ENCODE results near the gene COX5A. TPM values are rescaled to one million over a fixed set of nuclear protein-coding genes. Genes with fewer than 3 reads are reported as not detected.

Gene COX5A
- total and polyA plus RNA-seq, 2 of the 13 experiments (the other 11 are each of a cell fraction or from before 2014, with no cell fraction given): 158 to 218 TPM

DNA sequence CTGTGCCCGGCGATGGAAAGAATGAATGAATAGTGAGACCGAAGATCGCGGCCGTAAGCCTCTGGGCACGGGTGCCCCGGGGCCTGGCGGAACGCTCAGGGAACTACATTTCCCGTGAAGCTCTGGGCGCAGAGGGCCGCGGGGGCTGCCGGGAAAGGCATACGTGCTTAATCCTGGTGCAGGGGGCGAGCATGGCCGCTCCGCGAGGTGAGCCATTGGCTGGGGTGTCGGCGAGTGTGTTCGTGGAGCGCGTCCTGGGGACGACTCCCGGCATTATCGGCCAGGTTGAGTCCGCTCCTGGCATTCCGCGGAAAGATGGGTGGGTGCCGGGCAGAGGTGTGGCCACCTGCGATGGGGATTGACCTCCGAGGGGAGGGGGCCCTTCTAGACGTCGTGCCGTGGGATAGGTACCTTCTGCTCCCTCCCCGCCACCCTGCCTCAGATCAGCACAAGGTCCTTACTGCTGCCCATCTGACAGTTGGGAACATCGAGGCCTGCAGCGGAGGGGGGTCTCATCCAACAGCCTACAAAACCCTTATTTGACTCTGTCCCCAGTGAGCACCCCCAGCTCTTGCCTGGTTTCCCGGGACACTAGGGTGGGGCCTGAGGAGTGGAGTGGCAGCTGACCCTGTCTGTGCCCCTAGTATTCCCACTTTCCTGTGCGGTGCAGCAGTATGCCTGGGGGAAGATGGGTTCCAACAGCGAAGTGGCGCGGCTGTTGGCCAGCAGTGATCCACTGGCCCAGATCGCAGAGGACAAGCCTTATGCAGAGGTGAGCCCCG lies 47.8 kb downstream of the COX5A start, which contains the start of gene MPI (continued):
- no peak for TF ChIP-seq ZNF280D (CRISPR knock-in tag; IDR thresholded peaks at IDR 0.05)
- TF ChIP-seq FOXP4 (CRISPR knock-in tag; IDR thresholded peaks at IDR 0.05): 0 out of 2 replicates have a peak, but pooled peaks have one; percentile 12
- TF ChIP-seq ZNF326 (CRISPR knock-in tag; IDR thresholded peaks at IDR 0.05; ENCODE audit: borderline replicate concordance): no peak

GRCh38 chr15:74889390-74889882 lies 48.4 kb downstream of the COX5A start:
- Histone ChIP-seq H3K27ac (ENCODE audit: extremely low read length, insufficient read depth, low read length) (peak overlapping the region; percentile 70), H2AFZ (ENCODE audit: low read length) (peak overlapping the region; percentile 78), H3K79me2 (ENCODE audit: insufficient read depth, low read length) (peaks cover 11% of the 10 kb centered on the region), H3K36me3 (replicated peaks in 1 of 2; ENCODE audit: control insufficient read depth in 1 of 2, insufficient read depth in 2 of 2, low read length in 2 of 2) (peaks cover 11 to 15% of the 10 kb centered on the region in 2 experiments; a peak in 4 of 5 replicates), H4K20me1 (ENCODE audit: insufficient read depth, low read length) (no peaks in the 10 kb centered on the region; the same call in 1 of the 2 replicates), H3K27me3 (ENCODE audit: control insufficient read depth in 1 of 2, insufficient read depth in 2 of 2, low read length in 2 of 2) (no peaks in the 10 kb centered on the region; a peak in 1 of 5 replicates), H3K4me2 (ENCODE audit: low read depth, low read length) (peak overlapping the region; percentile 84), H3K9ac (ENCODE audit: insufficient read depth, low read depth, low read length) (peak overlapping the region; percentile 95), H3K9me3 (ENCODE audit: low read length) (no peaks in the 10 kb centered on the region), H3K4me1 (ENCODE audit: insufficient read depth, low read length) (peaks cover 37% of the 10 kb centered on the region), H3K4me3 (replicated peaks in 1 of 3; ENCODE audit: insufficient read depth in 1 of 3, low read depth in 2 of 3, low read length in 3 of 3) (peak overlapping the region; percentile 73 to 99 (median 94))
- FAIRE-seq (peak; percentile 26), ATAC-seq (peak; percentile 82), DNase-seq (ENCODE audit: low spot score) (no peak)
- whole genome bisulfite sequencing (ENCODE audit: low lambda C conversion rate): 1% methylated on average over 8 of the region's 8 CpGs
- ChIA-PET CTCF (ENCODE audit: low intra/inter-chr PET ratio, low total read pairs) (no interaction called here), POLR2A (interaction anchor here (1.0 to 3.3 kb wide), 8 partner anchors 9 to 71 kb away, joined by 3 to 23 read pairs (median 4); partner anchors contain the start of genes FAM219B and SCAMP2)
- in situ Hi-C loops (cut with HindIII; ENCODE audit: extremely low pct_ligation_motif_present, low pct_unique_long_range_greater_than_20kb) (no loop called here), intact Hi-C loops (cut with micrococcal nuclease; ENCODE audit: unreplicated experiment) (no loop called here)
- no TSS peak for BruUV-seq (replicated peaks)
- TF ChIP-seq PITX1 (CRISPR knock-in tag; IDR thresholded peaks at IDR 0.05) (no peak), ZNF510 (CRISPR knock-in tag; IDR thresholded peaks at IDR 0.05; ENCODE audit: low read depth) (no peak; the same call in 1 of the 2 replicates), NR2F6 (IDR thresholded peaks at IDR 0.05) (peak; percentile 51; the same call in 1 of the 2 replicates), NR2F6 (CRISPR knock-in tag; IDR thresholded peaks at IDR 0.05) (no peak), FOXP1 (IDR thresholded peaks at IDR 0.05) (no peak), FOXP1 (CRISPR knock-in tag; IDR thresholded peaks at IDR 0.05) (no peak), ZNF275 (CRISPR knock-in tag; IDR thresholded peaks at IDR 0.05; ENCODE audit: borderline replicate concordance) (0 out of 2 replicates have a peak, but pooled peaks have one; percentile 8), ZNF572 (CRISPR knock-in tag; IDR thresholded peaks at IDR 0.05) (0 out of 2 replicates have a peak, but pooled peaks have one; percentile 1), SMYD3 (CRISPR knock-in tag; IDR thresholded peaks at IDR 0.05) (peak; percentile 85), MAF1 (CRISPR knock-in tag; IDR thresholded peaks at IDR 0.05; ENCODE audit: borderline replicate concordance) (no peak), ZKSCAN5 (CRISPR knock-in tag; IDR thresholded peaks at IDR 0.05) (peak; percentile 64; the same call in 1 of the 2 replicates), ZNF781 (CRISPR knock-in tag; IDR thresholded peaks at IDR 0.05; ENCODE audit: borderline replicate concordance, not compliant biosample characterization) (peak; percentile 31), FOXC1 (CRISPR knock-in tag; IDR thresholded peaks at IDR 0.05; ENCODE audit: borderline replicate concordance) (no peak)

Data from HepG2 (cell line).